H9 (cell line): ENCODE measurements around the gene C1orf105. TPM values are rescaled to one million over a fixed set of nuclear protein-coding genes. Genes with fewer than 3 reads are reported as not detected.

ENCODE experiments used
- DNase-seq: peaks from one replicate; pipeline ENCODE4 v3.0.0-alpha.2; 2017
- H2AFZ ChIP-seq: one replicate; pipeline ENCODE4 v1.6.1; 2013; ENCODE audit warnings: mild to moderate bottlenecking, low read length, control low read depth, moderate library complexity
- H2AK5ac ChIP-seq: 2 replicates; pipeline ENCODE4 v1.6.1; 2013; ENCODE audit warnings: low read length, control low read depth, mixed read lengths; ENCODE audit not compliant: insufficient read length
- H2BK120ac ChIP-seq: one replicate; pipeline ENCODE4 v1.6.1; 2013; ENCODE audit warnings: low read depth, mild to moderate bottlenecking, low read length, control low read depth, inconsistent platforms; ENCODE audit not compliant: poor library complexity, severe bottlenecking
- H2BK12ac ChIP-seq: 2 replicates; pipeline ENCODE4 v1.6.1; 2013; ENCODE audit warnings: low read length, control low read depth, mixed read lengths, low read depth; ENCODE audit not compliant: insufficient read length
- H2BK15ac ChIP-seq: 2 replicates; pipeline ENCODE4 v1.6.1; 2013; ENCODE audit warnings: low read depth, low read length, control low read depth
- H2BK20ac ChIP-seq: one replicate; pipeline ENCODE4 v1.6.1; 2013; ENCODE audit warnings: low read depth, mild to moderate bottlenecking, low read length, control low read depth, inconsistent platforms; ENCODE audit not compliant: poor library complexity, severe bottlenecking
- H2BK5ac ChIP-seq: 2 replicates; pipeline ENCODE4 v1.6.1; 2013; ENCODE audit warnings: low read length, control low read depth, mixed read lengths; ENCODE audit not compliant: insufficient read length
- H3K14ac ChIP-seq: 2 replicates; pipeline ENCODE4 v1.6.1; 2013; ENCODE audit warnings: low read length, control low read depth; ENCODE audit not compliant: insufficient read depth
- H3K18ac ChIP-seq: 2 replicates; pipeline ENCODE4 v1.6.1; 2013; ENCODE audit warnings: low read depth, mild to moderate bottlenecking, mixed read lengths, low read length, control low read depth; ENCODE audit not compliant: insufficient read length
- H3K23ac ChIP-seq: 2 replicates; pipeline ENCODE4 v1.6.1; 2013; ENCODE audit warnings: low read length, control low read depth, mixed read lengths, low read depth; ENCODE audit not compliant: insufficient read length
- H3K23me2 ChIP-seq: 2 replicates; pipeline ENCODE4 v1.6.1; 2013; ENCODE audit warnings: low read depth, mild to moderate bottlenecking, mixed read lengths, low read length, control low read depth; ENCODE audit not compliant: insufficient read length, poor library complexity, severe bottlenecking
- H3K27ac ChIP-seq: 2 replicates; pipeline ENCODE4 v1.5.1; 2013; ENCODE audit warnings: low read length, control low read depth, mixed read lengths, low read depth; ENCODE audit not compliant: insufficient read length
- H3K27me3 ChIP-seq: 2 replicates; pipeline ENCODE4 v1.6.1; 2013; ENCODE audit warnings: low read length, control low read depth, inconsistent platforms; ENCODE audit not compliant: insufficient read depth
- H3K4ac ChIP-seq: 2 replicates; pipeline ENCODE4 v1.6.1; 2013; ENCODE audit warnings: low read depth, mild to moderate bottlenecking, control low read depth, inconsistent platforms, low read length, moderate library complexity
- H3K4me1 ChIP-seq: 2 replicates; pipeline ENCODE4 v1.6.1; 2013; ENCODE audit warnings: low read length, control low read depth, inconsistent platforms; ENCODE audit not compliant: insufficient read depth
- H3K4me2 ChIP-seq: 2 replicates; pipeline ENCODE4 v1.6.1; 2013; ENCODE audit warnings: low read length, control low read depth, mixed read lengths; ENCODE audit not compliant: insufficient read length, insufficient read depth
- H3K56ac ChIP-seq: 2 replicates; pipeline ENCODE4 v1.6.1; 2013; ENCODE audit warnings: low read depth, mild to moderate bottlenecking, mixed read lengths, low read length, control low read depth; ENCODE audit not compliant: insufficient read length
- H3K79me1 ChIP-seq: 2 replicates; pipeline ENCODE4 v1.6.1; 2013; ENCODE audit warnings: low read depth, mild to moderate bottlenecking, moderate library complexity, low read length, control low read depth, inconsistent platforms; ENCODE audit not compliant: insufficient read depth, poor library complexity, severe bottlenecking
- H3K79me2 ChIP-seq: 2 replicates; pipeline ENCODE4 v1.6.1; 2013; ENCODE audit warnings: low read length, control low read depth, inconsistent platforms; ENCODE audit not compliant: insufficient read depth
- H3K9ac ChIP-seq: 2 replicates; pipeline ENCODE4 v1.6.1; 2013; ENCODE audit warnings: low read length, control low read depth, mixed read lengths; ENCODE audit not compliant: insufficient read length; ENCODE audit errors: extremely low read depth
- H3K9me3 ChIP-seq: one replicate; pipeline ENCODE4 v1.6.1; 2013; ENCODE audit warnings: low read depth, low read length, inconsistent platforms; ENCODE audit not compliant: control insufficient read depth
- H3T11ph ChIP-seq: one replicate; pipeline ENCODE4 v1.6.1; 2013; ENCODE audit warnings: mild to moderate bottlenecking, low read length, control low read depth, inconsistent platforms
- H4K20me1 ChIP-seq: one replicate; pipeline ENCODE4 v1.6.1; 2013; ENCODE audit not compliant: control insufficient read depth, insufficient read length, insufficient read depth
- H4K5ac ChIP-seq: 2 replicates; pipeline ENCODE4 v1.6.1; 2013; ENCODE audit warnings: low read depth, mild to moderate bottlenecking, mixed read lengths, low read length, control low read depth; ENCODE audit not compliant: insufficient read length
- H4K8ac ChIP-seq: replicated peaks from 2 replicates; pipeline ENCODE4 v1.6.1; 2013; ENCODE audit warnings: low read length, control low read depth, mixed read lengths, low read depth; ENCODE audit not compliant: insufficient read length
- H4K91ac ChIP-seq: 2 replicates; pipeline ENCODE4 v1.6.1; 2013; ENCODE audit warnings: low read depth, mild to moderate bottlenecking, moderate library complexity, mixed read lengths, low read length, control low read depth; ENCODE audit not compliant: insufficient read length
- H3K27ac Mint-ChIP-seq, 3 experiments: 2 replicates in 2 of 3; 3 replicates in 1 of 3; pipeline ENCODE4 v1.8.0; 2020 to 2021; ENCODE audit warnings: mixed read lengths in 3 of 3, mild to moderate bottlenecking in 1 of 3, moderate library complexity in 1 of 3
- H3K27me3 Mint-ChIP-seq: 2 replicates; pipeline ENCODE4 v1.8.0; 2021; ENCODE audit warnings: low read depth, mild to moderate bottlenecking, moderate library complexity, mixed read lengths
- H3K36me3 Mint-ChIP-seq, 3 experiments: 2 replicates in 2 of 3; 3 replicates in 1 of 3; pipeline ENCODE4 v1.8.0; 2020 to 2021; ENCODE audit warnings: low read depth in 3 of 3, mixed read lengths in 3 of 3; ENCODE audit not compliant: insufficient read depth in 1 of 3
- H3K4me1 Mint-ChIP-seq, 2 experiments: 2 replicates each; pipeline ENCODE4 v1.8.0; 2020; ENCODE audit warnings: mixed read lengths in 2 of 2
- H3K4me3 Mint-ChIP-seq, 2 experiments: 2 replicates in 1 of 2; 3 replicates in 1 of 2; pipeline ENCODE4 v1.8.0; 2020 to 2021; ENCODE audit warnings: mild to moderate bottlenecking in 2 of 2, mixed read lengths in 2 of 2, moderate library complexity in 1 of 2
- H3K9me3 Mint-ChIP-seq, 2 experiments: 2 replicates in 1 of 2; 3 replicates in 1 of 2; pipeline ENCODE4 v1.8.0; 2020; ENCODE audit warnings: mild to moderate bottlenecking in 2 of 2, mixed read lengths in 2 of 2, moderate library complexity in 1 of 2
- WGBS: extraction: QIAGEN DNeasy Blood & Tissue Kit; methylation state at CpG from one replicate; pipeline ENCODE4 v1.1.7; 2013; ENCODE audit warnings: missing lambda C conversion rate, low lambda C conversion rate, mixed read lengths; ENCODE audit not compliant: insufficient read length; ENCODE audit errors: extremely low coverage; 5-methylcytosine and 5-hydroxymethylcytosine counted together
- total RNA-seq: library from RNA; stranded (reverse); gene quantifications from 2 replicates; pipeline ENCODE4 v1.2.1, GENCODE V29; 2021
- TF ChIP-seq, protein P1 (sequence below): fragments of 200-600 bp; sonication (generic); conservative IDR thresholded peaks from 3 replicates; pipeline ENCODE4 v1.8.0; 2021; ENCODE audit warnings: antibody characterized with exemption, mild to moderate bottlenecking

Gene C1orf105
- total RNA-seq, 1 experiment from 2014 or later: not detected

DNA sequence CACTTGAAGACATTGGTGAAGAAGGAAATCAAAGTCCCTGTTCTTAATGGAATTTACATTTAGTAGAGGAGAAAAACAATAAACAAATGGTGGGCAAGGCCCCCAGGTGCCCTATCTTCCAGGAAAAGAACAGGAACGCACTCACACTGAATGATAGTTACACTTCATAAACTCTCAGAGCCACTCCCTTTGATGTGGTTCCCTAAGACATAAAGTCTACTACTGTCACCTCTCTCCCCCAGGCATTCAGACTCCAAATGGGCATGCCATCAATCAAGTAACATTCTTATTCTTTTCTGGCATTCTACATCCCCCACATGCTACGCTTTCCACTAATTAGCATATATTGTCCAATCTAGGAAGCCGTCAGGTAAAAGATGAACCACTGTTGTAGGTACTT lies 59.9 kb downstream of the C1orf105 start:
- Histone ChIP-seq H2BK20ac (no peak overlapping the region), H4K91ac (no peak overlapping the region), H3K27me3 (no peaks in the 10 kb centered on the region), H4K5ac (no peak overlapping the region), H2AK5ac (no peak overlapping the region), H2BK12ac (no peak overlapping the region), H3K9ac (no peak overlapping the region), H3K23ac (no peak overlapping the region), H4K20me1 (no peaks in the 10 kb centered on the region), H3T11ph (no peak overlapping the region), H4K8ac (no peak overlapping the region), H3K18ac (no peak overlapping the region), H3K4me1 (no peaks in the 10 kb centered on the region; the same call in 1 of the 2 replicates), H3K4ac (no peak overlapping the region), H3K79me2 (no peaks in the 10 kb centered on the region), H3K79me1 (no peaks in the 10 kb centered on the region), H2BK5ac (no peak overlapping the region), H3K56ac (no peak overlapping the region), H3K4me2 (no peak overlapping the region), H3K14ac (no peak overlapping the region), H3K23me2 (no peaks in the 10 kb centered on the region), H3K9me3 (no peaks in the 10 kb centered on the region), H2BK120ac (no peak overlapping the region), H2AFZ (no peak overlapping the region), H2BK15ac (no peak overlapping the region), H3K27ac (no peak overlapping the region)
- no peaks in the 10 kb centered on the region for H3K36me3 Mint-ChIP-seq
- H3K4me1 Mint-ChIP-seq: peaks cover 6 to 7% of the 10 kb centered on the region in 2 experiments; a peak in 3 of 4 replicates
- no peaks in the 10 kb centered on the region for H3K27me3 Mint-ChIP-seq
- TF ChIP-seq, protein P1, sequence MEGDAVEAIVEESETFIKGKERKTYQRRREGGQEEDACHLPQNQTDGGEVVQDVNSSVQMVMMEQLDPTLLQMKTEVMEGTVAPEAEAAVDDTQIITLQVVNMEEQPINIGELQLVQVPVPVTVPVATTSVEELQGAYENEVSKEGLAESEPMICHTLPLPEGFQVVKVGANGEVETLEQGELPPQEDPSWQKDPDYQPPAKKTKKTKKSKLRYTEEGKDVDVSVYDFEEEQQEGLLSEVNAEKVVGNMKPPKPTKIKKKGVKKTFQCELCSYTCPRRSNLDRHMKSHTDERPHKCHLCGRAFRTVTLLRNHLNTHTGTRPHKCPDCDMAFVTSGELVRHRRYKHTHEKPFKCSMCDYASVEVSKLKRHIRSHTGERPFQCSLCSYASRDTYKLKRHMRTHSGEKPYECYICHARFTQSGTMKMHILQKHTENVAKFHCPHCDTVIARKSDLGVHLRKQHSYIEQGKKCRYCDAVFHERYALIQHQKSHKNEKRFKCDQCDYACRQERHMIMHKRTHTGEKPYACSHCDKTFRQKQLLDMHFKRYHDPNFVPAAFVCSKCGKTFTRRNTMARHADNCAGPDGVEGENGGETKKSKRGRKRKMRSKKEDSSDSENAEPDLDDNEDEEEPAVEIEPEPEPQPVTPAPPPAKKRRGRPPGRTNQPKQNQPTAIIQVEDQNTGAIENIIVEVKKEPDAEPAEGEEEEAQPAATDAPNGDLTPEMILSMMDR: no peak
- no peak for DNase-seq
- H3K27ac Mint-ChIP-seq: no peak overlapping the region
- H3K9me3 Mint-ChIP-seq: no peaks in the 10 kb centered on the region
- no CpG with 5 or more reads among the region's 3 CpGs for WGBS
- H3K4me3 Mint-ChIP-seq: no peak overlapping the region
